Renal cortex interstitium (tissue), 11 donors: ENCODE measurements around the gene CDC14A. TPM values are rescaled to one million over a fixed set of nuclear protein-coding genes. Genes with fewer than 3 reads are reported as not detected.

Experiments
- DNase-seq, 11 donors: peaks; one replicate each; pipeline ENCODE4 v3.0.0-alpha.2; 2013; ENCODE audit warnings: low read depth in 9 of 11, low spot score in 4 of 11; ENCODE audit errors: extremely low read depth in 1 of 11
- polyA plus RNA-seq, 3 donors: library from polyadenylated mRNA; unstranded; fragments of 120-200 nt; gene quantifications; one replicate each; pipeline ENCODE4 v1.2.1, GENCODE V29; 2013; ENCODE audit not compliant: insufficient read length in 3 of 3

CDC14A gene
- polyA plus RNA-seq, 3 donors, result 27.2 to 31.8 (median 28.7) TPM

DNA sequence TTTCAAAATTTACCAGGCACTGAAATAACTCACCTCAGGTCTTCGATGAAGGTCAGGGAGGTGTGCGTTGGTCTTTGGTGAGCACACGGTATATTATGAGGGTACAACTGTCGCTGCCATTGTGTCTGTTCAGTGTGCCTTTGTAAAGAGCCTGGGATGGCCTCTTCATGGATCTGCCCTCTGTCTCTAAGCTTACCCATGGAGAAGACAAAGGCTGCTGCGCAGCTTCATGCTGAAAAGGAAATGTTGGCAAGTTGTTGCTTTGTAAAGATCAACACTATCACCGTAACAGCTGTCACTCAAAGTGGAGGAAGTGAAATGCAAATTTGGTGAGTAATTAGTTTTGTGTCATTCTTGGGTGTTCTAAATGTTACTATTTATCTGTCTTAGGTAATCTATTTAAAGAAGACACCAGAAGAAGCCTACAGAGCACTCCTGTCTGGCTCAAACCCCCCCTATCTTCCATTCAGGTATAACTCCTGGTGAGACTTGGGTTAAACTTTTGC is 71.6 kb downstream of the CDC14A start:
- DNase-seq, result no peak

DNA sequence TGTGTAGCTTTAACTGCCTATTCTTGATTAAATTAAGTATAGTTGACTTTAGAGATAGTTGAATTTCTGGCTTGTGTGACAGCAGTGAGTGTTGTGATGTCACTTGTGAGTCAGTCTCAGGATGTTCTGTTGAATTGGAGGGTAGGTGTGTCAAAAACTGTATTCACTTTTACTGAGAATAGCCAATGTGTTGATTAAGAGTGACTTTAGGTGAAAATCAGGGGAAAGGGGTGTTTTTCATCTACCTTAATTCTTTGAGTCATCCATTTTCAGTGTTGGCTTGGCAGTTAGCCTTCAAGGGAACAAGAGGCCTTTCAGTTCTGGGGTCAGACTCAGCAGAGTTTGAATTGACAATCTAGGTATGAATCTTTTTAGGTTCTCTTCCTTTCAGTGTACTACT is 75.9 kb downstream of the CDC14A start:
- DNase-seq, result no peak

DNA sequence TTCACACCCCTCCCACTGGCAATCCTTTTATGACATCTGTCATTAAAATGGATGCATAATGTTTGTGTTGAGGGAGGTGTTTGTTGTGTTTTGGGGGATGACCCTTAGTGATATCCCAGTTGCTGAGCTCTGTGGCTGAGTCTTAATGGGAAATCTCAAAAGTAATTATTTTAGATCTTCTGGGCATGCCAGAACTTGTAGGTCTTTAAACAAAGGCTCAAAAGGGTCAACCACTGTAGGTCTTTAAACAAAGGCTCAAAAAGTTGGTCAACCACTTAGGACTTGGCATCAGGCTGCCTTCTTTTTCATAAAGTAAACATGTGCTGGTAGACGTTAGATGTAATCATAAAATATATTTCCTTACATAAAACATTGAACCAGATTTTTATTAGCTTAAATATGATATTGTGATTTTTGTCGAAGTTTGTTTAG is 78.0 kb downstream of the CDC14A start:
- no peak for DNase-seq

- no peak for DNase-seq
These were observed 79.6 kb downstream of the CDC14A start for GRCh38 chr1:100431954-100432353.

DNA sequence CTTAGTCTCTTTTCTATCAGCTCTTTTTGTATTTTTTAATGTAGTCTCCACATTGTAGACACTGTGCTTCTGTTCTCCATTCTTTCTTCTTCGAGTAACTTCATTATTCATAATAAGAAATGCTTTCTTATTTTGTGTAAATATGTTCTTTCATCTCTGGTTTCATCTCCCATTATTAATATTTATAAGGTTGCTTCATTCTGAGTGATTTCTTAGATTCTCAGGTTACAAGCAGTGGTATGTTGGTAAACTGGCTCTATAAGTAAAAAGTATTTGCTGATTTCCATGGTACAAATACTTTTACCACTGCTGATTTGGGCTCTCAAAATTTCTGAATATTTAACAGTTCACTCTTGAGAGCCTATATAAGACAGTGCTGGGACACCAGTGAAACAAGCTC is 81.3 kb downstream of the CDC14A start:
- no peak for DNase-seq

DNA sequence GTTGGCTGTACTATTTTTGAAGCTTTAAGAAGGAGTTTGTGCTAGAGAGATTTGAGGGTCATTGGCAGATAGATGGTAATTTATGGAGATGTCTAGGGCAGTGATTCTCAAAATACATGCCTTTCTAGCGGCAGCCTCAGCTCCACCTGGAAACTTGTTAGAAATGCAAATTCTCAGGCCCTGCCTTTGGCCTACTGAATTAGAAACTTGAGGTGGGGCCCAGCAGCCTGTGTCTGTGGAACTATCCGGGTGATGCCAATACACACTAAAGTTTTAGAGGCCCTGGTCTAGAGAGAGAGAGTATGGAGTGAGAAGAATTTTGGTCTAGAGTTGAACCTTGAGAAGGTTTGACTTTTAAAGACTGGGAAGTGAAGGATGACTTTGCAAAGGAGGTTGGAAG is 82.5 kb downstream of the CDC14A start:
- no peak for DNase-seq

DNA sequence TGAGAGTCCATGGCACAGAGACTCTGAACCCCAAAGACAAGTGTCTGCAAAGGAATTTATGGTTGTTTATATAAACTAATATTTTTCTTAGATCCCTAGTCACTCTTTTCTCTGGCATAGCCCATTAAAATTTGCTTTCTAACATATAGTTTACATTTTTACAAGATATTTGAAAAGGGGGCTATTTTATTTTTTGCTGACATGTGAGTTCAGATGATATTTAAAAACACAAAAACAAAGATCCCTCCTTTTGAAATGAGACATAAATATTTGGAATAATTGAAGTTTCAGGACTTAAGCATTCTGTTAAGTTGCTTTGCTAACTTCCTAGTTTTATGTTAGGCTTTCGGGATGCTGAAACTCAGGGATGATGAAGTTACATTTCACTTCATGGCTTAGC is 86.1 kb downstream of the CDC14A start:
- DNase-seq, result no peak

DNA sequence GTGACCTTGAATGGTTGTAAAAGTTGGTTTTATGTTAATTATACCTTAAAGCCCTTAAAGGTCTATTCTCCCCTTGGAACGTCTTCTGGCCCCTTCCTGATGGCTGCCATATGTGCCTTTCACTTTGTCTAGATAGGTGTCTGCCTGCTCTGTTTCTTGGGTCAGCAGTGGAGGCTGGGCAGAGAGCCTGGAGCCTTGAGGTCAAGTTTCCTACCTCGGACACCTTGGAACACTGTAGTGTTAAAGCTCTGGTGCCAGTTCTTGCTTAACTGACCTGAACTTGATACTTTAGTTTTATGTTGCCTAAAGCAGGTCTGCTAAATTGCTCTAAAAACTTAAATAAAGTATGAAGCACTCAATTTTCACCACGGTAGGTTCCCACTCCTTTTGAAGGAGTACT is 86.5 kb downstream of the CDC14A start:
- no peak for DNase-seq

DNA sequence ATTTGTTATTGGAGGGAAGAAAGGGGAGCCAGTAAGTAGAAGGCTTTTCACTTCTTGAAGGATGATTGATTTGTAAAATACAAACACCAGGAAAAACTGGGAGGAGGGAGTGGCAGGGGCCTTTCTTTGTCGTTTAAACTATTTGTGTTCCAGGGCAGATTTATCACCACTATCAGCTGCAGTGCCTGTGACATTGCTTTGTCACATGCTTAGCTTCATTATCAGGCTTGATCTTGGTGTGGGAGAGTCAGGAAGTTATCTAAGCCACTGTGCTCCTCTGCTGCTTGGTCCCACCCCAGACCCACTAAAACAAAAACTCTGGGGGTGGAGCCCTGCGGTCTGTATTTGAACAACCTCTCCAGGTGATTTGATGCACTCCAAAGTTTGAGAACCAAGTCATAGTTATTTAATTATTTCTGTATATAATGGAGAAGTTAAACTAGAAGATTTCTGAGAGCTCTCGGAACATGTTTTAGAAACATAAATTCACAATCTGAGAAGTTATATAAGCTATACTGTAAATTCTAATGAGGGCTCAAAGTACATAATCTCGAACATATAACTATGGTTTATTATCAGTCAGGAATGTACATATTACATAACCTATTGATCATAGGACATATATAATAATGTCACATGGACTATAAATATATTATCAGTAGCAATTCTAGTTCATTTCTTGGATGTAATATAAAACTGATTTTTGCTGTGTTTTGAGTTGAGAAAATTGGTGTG is 87.9 kb downstream of the CDC14A start:
- no peak for DNase-seq

DNA sequence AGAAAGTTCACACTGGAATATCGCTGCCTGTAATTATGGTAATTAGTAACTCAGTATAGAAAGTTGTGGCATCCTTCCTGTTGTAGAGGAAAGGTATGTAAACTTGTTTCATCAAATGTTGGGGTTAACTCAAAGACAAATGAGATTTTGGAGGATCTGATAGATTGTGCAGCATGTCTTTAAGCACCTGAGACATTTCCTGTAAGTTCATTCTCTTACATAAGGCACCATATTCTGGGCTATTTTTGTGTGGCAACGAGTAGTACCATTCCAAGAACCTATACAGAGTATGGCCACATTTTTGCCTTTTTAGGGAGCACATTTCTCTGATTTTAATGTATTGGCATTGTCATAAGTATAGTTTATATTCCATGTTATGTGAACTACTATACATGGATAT is 88.8 kb downstream of the CDC14A start:
- DNase-seq, result no peak

- DNase-seq, result no peak
These were observed 89.3 kb downstream of the CDC14A start for GRCh38 chr1:100441651-100442050.

DNA sequence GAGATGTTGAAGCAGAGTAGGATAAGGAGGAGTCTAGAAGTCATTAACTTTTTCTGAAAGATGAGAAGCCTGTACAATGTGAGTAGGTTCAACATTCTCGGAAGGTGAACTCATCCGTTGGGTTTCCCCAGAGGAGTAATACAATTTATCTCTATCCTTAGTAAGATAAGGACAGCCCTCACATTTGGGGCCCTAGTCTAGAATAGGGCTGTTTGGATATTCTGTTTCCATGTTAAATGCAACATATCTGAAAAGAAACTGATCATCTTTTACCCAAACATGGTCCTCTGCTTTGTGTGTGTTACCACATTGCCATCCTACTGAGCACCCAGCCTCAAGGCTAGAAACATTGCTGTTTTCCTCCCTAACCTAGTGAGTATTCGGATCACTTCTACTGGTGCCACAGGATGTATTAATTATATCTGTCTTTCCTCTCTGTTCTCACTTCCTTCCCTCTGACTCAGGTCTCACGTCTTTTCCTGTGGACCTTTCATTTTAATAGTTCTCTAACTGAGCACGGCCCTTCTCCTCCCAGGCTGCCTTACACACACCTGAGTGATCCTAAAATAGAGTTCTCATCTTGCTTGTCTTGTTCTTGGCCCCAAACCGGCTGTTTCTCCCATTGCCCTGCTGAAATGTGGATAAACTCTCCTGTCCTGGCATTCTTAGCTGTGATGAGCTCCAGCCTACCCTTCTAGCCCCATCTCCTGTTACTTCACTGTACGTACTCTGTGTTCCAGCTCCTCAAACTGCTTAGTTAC is 91.7 kb downstream of the CDC14A start:
- no peak for DNase-seq

GRCh38 chr1:100445565-100445964 is 93.3 kb downstream of the CDC14A start:
- DNase-seq, result no peak

GRCh38 chr1:100448366-100448765 is 96.1 kb downstream of the CDC14A start:
- DNase-seq, result no peak

- DNase-seq, result no peak
These were observed 97.2 kb downstream of the CDC14A start for GRCh38 chr1:100449477-100449876.

DNA sequence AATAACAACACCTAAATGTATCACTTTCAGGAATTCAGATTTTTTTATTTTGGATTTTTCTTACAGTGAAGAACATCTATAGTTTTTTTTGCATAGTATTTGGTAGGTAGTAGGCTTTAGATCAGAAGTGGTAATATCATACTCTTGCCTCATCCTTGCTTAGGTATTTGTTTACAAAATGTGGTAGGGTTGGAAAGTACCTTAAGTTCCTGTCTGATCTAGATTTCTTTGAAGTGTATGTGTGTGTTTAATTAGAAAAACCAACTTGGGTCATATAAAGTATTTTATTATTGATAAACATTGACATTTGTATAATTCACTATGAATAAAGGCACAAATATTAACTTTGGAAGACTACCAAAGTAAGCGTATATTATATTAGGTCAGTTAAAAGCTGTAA is 100.3 kb downstream of the CDC14A start:
- no peak for DNase-seq

DNA sequence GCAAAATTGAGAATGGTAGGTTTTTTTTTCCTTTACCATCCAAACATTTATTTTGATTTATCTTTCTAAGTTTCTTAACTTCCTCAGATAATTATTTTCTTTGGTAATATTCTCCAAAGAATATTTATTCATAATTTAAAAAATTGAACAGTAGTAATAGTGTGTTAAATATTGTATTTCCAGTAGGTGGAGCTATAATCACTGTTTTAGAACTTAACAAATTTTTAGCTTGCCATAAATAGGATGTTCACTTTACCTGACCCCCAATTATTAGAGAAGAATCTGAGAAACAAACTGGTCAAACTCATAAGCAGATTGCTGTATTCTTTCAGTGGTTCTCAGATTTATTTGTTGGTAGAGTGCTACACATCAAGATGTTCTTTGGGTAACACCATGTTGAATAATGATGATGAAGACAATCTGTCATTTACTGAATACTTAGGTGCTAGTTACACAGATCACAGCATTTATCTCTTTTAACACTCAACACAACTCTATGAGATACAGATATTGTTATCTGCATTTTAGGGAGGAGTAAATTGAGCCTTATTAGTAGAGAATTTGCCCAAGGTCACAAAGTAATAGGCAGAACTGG is 103.3 kb downstream of the CDC14A start:
- no peak for DNase-seq

- DNase-seq, result no peak
These were observed 104.6 kb downstream of the CDC14A start for GRCh38 chr1:100456880-100457279.

DNA sequence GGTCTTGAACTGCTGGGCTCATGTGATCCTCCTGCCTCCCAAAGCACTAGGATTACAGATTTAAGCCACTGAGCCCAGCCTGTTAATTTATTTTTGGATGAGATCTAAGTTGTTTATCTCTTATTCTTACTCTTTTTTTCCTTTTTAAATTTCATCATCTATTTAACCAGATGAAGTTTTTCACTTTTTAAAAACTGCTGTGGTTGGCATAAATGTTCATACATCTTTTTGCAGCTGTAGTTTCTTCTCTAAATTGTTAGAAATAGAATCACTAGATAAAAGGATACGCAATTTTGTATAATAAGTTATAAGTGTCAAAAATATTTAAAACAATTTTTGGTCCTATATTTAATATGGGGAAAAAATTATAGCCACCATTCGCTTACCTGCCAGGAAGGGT is 105.4 kb downstream of the CDC14A start:
- no peak for DNase-seq

GRCh38 chr1:100458661-100459357 is 106.5 kb downstream of the CDC14A start:
- no peak for DNase-seq
